GM19455 (cell line): ENCODE data around the gene JAG2.

Experiments
- ATAC-seq: cut with Tn5 transposase; IDR thresholded peaks from one replicate; pipeline ENCODE4 v1.9.1; 2021; ENCODE audit not compliant: unreplicated experiment

Gene JAG2

DNA sequence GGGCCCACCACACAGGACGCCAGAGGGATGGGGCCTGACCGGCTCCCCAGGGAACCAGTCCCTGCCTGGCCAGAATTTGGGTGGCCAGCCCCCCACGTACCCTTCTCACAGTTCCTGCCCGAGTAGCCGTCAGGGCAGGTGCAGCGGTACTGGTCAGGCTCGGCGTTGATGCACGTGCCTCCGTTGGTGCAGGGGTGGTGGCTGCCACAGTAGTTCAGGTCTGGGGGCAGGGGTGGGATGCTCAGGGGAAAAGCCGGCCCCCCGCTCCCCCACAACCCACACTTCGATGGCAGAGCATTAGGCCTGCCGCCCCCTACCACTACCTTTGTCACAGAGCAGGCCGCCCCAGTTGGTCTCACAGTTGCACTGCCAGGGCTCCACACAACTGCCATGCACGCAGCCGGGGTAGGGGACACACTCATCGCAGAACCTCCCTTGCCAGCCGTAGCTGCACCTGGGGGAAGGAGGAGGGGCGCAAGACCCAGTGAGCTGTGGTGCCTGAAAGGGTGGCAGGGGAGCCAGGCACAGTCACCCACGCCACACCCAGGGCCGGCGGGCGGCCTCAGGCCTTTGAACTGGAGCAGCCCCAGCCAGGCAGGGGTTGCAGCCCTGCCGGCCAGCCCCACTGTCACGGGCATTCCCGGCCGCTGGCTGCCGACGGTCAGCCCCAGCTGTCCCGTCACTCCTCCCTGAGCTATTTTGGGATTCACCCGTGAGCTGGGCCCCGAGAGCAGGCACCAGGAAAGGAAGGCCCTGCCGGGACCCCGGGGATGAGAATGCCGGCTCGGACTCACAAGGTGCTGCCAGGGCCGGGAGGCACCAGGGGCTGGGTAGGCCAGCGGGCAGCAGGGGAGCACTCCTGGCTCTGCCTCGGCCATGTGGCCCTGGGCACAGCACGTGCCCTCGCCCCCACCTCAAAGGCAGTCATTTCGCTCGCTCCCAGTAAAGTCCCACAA lies 16.5 kb downstream of the JAG2 start:
- no peak for ATAC-seq

DNA sequence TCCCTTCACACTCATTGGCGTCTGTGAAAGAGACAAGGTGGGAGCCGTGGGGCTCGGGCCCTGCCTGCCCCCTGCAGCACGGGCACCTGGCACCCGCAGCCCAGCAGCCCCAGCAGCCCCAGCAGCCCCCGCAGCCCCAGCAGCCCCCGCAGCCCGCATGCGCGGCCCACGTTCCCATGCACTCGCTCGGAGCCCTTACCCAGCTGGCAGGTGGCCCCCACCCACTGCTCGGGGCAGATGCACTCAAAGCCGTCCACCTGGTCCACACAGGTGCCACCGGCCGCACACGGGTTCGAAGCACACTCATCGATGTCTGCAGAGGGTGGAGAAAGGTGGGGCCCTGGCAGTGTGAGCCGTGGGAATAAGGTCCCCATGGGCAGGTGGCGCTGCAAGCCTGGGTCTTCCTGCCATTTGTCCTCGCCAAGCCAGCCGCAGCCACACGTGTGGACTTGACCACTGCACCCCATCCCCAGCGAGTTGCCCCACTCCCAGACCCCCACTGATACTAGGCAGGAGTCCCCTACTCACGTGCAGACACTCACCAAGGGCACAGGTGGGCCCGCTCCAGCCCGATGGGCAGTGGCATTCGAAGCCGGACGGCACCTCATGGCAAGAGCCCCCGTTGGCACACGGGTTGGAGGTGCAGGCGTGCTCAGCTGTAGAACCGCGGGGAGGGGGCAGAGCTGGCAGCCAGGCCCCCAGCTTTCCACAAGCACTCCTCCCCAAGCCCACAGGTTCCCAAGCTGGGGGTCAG lies 17.3 kb downstream of the JAG2 start:
- no peak for ATAC-seq

GRCh38 chr14:105150368-105151083 lies 18.1 kb downstream of the JAG2 start:
- no peak for ATAC-seq

GRCh38 chr14:105150026-105150367 lies 18.6 kb downstream of the JAG2 start:
- ATAC-seq = no peak

GRCh38 chr14:105149146-105149781 lies 19.3 kb downstream of the JAG2 start:
- ATAC-seq = no peak

DNA sequence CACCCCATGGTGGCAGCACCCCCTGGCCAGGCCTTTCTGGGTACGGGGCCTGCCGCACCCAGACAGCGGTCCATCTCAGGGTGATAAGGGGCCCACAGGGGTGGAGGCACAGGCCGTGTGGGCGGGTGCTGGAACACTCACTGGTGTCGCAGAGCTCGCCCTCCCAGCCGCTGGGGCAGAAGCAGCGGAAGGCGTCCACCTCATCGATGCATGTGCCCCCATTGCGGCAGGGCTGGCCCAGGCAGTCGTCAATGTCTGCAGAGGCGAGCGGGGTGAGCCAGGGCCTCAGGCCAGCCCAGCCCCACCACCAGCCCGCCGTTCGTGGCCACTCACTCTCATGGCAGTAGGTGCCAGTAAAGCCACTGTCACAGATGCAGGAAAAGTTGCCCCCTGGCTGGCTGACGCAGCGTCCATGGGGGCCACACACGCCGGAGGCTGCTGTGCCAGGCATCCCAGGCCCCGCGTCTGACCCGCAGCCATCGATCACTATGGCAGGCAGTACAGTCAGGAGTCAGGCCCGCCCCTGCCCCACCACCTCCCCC lies 19.9 kb downstream of the JAG2 start:
- no peak for ATAC-seq

GRCh38 chr14:105147671-105148603 lies 20.6 kb downstream of the JAG2 start:
- ATAC-seq = no peak

GRCh38 chr14:105146976-105147635 lies 21.5 kb downstream of the JAG2 start:
- no peak for ATAC-seq

- ATAC-seq = no peak
Measured at GRCh38 chr14:105146181-105146975, 22.2 kb downstream of the JAG2 start.

- no peak for ATAC-seq
Measured at GRCh38 chr14:105145381-105146180, 23.0 kb downstream of the JAG2 start.

DNA sequence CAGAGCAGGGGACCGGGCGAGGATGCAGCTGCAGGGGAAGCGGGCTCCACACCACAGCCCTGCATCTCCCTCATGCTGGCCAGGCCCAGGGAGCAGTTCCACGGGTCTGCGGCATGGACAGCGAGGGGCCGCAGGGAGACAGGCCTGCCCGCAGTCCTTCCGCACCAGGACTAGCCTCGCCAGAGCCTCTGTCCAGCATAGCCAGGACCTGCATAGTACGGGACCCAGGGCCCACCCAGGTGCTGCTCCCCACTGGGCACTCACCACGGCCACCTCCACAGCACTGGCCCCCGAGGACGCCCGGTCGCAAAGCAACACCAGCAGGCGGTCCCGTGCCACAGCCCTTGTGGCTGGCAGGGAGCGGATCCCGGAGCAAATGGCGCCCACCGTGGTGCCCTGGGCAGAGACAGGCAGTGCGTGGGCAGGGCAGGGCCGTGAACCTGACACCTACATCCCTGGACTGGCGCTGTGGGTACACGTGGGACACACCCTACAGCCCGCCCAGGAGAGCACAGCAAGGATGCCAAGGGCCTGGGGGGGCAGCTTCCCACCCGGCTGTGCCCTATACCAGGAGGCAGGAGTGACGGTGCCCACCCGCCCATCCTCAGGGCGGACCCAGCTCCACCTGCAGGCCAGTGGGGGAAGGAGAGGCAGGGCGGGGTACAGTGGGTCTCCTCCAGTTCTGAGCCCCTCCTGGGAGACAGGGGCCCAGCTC lies 23.8 kb downstream of the JAG2 start:
- ATAC-seq = no peak

- no peak for ATAC-seq
Measured at GRCh38 chr14:105144026-105144665, 24.4 kb downstream of the JAG2 start.

DNA sequence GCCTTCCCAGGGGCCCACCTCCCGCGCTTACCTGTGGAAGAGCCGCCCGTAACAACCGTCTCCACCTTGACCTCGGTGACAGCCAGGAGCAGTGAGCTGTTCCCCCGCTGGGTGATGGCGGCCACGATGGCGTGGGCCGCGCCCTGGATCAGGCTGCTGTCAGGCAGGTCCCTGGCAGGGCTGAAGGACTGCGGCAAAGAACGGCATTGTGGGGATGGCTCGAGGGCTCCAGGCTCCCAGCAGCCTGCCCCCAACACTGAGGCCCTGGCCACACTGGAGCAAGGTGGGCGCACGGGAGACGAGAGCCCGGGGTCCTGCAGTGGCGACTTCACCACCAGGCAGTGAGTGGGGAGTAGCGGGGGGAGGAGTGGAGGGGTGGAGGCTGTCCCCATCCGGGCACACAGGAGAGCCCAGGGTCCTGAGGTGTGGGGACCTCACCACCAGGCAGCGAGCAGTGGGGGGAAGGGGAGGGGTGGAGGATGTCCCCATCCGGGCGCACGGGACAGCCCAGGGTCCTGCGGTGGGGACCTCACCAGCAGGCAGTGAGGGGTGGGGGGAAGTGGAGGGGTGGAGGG lies 25.0 kb downstream of the JAG2 start:
- ATAC-seq = no peak

DNA sequence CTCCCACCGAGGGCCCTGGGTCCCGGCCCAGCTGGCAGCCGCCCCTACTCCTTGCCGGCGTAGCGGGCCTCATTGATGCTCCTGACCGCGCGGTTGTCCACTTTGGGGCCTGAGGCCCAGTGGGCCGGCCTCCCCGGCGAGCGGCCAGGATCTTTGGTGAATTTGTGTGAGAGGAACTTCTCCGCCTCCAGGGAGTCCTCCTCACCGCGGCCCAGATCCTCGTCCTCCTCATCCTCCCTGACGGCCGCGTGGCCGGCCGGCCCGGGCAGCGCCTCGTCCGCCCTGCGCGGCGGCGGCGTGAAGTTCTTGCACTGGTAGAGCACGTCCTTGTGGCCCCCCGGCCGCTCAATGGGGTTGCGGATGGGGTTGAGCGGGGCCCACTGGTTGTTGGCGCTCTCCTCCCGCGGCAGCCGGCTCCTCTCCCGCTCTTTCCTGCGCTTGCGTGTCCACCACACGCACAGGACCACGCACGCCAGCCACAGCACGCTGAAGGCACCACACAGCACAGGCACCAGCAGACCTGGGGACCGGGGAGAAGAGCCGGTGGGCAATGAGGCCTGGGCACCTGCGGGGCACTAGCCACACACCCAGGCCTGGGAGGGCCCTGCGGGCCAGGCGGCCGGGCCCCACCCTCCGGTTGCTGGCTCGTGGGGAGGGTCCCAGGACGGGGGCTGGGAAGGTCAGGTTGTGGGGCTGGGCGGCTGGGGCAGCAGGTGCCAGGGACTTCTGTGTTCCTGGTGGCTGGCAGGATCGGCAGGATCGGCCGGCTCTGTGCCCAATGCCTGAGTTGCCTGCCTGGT lies 25.7 kb downstream of the JAG2 start:
- ATAC-seq = no peak
